Subcutaneous adipose tissue (tissue), 4 donors: Measurements from ENCODE around the gene BLNK. TPM values are rescaled to one million over a fixed set of nuclear protein-coding genes. Genes with fewer than 3 reads are reported as not detected.

Source experiments
- CTCF ChIP-seq: fragments of 450-650 bp; IDR thresholded peaks from one replicate; pipeline ENCODE4 v1.5.1; 2016; ENCODE audit warnings: low read depth, mild to moderate bottlenecking, control low read depth, antibody characterized with exemption, moderate library complexity
- total RNA-seq, 4 donors: library from RNA; depleted of rRNA; stranded (reverse); fragments of >200 nt; gene quantifications; one replicate each; pipeline ENCODE4 v1.1.0, GENCODE V29; 2016

BLNK gene
- total RNA-seq, 4 donors from 2014 or later, result 2.1 to 12.6 (median 6.1) TPM

DNA sequence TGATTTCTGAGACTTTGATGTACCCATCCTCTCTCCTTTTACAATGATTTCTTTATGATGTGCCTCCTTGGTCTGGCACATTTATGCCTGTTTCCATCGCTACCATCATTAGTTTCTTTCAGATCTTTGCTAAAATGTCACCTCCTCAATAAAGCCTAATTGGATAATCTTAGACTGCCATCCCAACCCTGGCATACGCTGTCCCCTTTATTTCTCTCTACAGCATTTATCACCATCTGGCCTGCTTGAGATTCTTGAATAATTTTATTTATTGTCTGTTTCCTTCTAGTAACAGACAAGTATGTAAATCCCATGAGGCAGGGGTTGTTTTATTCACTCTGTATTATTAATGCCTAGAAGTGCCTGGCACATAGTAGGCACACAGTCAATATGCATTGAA, 26.1 kb upstream of the BLNK start:
- no peak for TF ChIP-seq CTCF

- TF ChIP-seq CTCF, result no peak
Observed at GRCh38 chr10:96295475-96295874, 24.1 kb upstream of the BLNK start.

DNA sequence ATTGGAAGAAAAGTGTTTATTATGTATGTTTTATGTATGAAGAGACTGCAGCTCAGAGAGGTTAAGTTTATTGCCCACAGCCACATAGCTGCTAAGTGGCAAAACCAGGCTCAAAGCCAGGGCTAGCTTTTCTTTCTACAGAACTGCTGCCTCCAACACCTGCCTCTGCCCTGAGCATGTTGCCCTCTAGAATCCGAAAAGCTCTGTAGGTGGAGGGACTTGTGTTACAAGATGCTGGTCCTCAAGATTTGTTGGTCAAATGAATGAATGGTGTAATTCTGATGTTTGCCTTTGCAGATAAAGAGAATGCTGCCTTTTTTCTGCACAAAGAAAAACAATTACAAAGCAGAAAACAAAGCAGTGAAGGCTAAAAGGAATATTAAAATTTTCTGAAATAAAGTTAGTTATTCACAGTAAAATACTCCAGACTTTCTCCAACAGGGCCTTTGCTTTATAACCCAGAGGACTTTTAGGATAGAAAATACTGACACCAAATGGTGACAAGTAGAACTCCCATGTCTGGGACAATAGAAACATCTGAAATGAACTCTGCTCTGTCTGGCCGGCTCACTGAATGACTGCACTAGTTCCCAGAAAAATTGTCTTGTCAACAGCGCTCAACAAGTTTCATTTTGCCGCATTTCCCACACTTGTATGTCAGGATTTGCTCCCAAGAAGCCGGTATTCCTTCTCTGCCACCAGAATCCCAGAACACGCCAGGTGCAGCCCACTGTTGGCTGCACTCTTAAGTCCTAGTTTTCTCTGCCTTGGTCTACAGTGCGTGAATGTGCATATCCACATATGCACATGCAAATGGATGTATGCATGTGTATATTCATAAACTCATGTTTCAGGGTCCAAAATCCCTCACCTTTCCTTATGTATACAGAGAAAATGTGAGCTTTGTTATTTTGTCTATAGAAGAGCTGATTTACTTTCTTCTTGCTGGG, 21.9 kb upstream of the BLNK start:
- no peak for TF ChIP-seq CTCF

- no peak for TF ChIP-seq CTCF
Observed at GRCh38 chr10:96290368-96291133, 19.2 kb upstream of the BLNK start.

DNA sequence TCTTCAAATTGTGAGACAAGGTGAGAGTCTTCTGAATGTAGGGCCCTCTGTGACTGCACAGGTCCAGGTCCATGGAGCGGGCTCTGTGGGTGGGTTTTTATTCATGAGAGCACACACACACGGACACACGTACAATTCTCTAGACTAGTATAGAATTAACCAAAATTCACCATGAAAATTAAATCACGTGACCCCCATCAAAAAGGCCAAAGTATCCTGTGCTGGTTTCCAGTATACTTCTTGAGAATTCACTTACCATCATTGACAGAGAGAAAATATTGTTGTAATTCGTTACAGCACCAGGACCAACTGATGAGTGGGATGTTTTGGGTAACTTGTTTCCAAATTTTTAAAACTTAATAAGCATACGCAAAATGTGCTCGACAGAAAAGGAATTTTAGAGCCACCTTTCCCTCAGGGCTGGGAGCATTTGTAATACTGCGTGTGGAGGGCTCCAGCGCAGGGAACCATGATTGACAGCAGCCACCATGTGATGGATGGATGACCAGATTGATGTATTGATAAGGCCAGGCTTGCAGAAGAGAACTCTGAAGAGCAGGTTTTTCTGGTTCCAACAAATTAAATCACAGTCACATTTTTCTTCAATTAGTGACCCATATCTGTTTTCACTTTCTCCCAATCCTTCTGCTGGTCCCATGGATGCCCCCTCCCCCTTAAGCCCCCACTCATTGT, 18.0 kb upstream of the BLNK start:
- no peak for TF ChIP-seq CTCF

DNA sequence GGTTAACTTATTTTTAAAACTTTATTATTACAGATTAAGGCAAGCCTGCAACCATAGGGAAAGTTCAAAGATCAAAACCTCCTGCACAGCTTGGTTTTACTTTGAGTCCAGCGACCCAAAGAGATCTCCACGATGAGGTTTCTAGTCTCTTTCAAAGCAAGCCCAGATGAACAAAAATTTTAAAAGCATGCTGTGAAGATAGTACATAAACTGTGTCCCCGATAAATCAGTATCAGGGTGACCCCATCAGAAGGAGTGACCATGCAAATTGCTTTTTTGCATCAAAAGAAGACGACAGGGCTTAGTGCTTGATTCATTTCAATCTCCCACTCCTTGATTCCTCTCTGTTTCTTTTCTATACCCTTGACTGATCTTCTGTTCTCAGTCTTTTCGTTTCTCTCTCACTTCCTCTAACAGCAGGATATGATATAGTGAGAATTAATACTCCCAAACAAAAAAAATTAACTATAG, 16.8 kb upstream of the BLNK start:
- TF ChIP-seq CTCF, result no peak
